AG09309 (cell line): ENCODE data around the gene OR6N1.

Experiments
- DNase-seq: peaks from one replicate; pipeline ENCODE4 v3.0.0-alpha.2; 2010; ENCODE audit warnings: low read depth
- H3K4me3 ChIP-seq: 2 replicates; pipeline ENCODE4 v1.5.1; 2011; ENCODE audit warnings: mild to moderate bottlenecking, low read depth, low read length, moderate library complexity; ENCODE audit not compliant: control insufficient read depth
- CTCF ChIP-seq: IDR thresholded peaks from 2 replicates; pipeline ENCODE4 v1.5.1; 2011; ENCODE audit warnings: mild to moderate bottlenecking, low read depth, low read length, inconsistent platforms; ENCODE audit not compliant: insufficient read depth, control insufficient read depth; ENCODE audit errors: missing control alignments

OR6N1 gene

GRCh38 chr1:158728510-158729225 is 43.3 kb downstream of the OR6N1 start:
- DNase-seq, result no peak
- H3K4me3 ChIP-seq, result no peak overlapping the region
- TF ChIP-seq CTCF, result no peak

GRCh38 chr1:158724442-158724841 is 47.6 kb downstream of the OR6N1 start:
- H3K4me3 ChIP-seq, result no peak overlapping the region
- TF ChIP-seq CTCF, result no peak
- DNase-seq, result no peak

- H3K4me3 ChIP-seq, result no peak within 1 kb of the TSS
- TF ChIP-seq CTCF, result no peak
- no peak for DNase-seq
These were observed 51.4 kb downstream of the OR6N1 start, which contains the start of gene OR6K3 for GRCh38 chr1:158720620-158721019. Gene OR6K3 (minus strand): TSS chr1:158720720. CDS start chr1:158718115, 2,605 bp downstream.

GRCh38 chr1:158719664-158720063 is 52.3 kb downstream of the OR6N1 start:
- DNase-seq, result no peak
- TF ChIP-seq CTCF, result no peak
- no peak overlapping the region for H3K4me3 ChIP-seq

- no peak overlapping the region for H3K4me3 ChIP-seq
- no peak for TF ChIP-seq CTCF
- no peak for DNase-seq
These were observed 54.7 kb downstream of the OR6N1 start for GRCh38 chr1:158717344-158717743.

GRCh38 chr1:158716335-158716734 is 55.7 kb downstream of the OR6N1 start:
- TF ChIP-seq CTCF, result no peak
- H3K4me3 ChIP-seq, result no peak overlapping the region
- DNase-seq, result no peak
